ENCODE measurements around the gene ZRANB2. TPM values are rescaled to one million over a fixed set of nuclear protein-coding genes. Genes with fewer than 3 reads are reported as not detected.

ZRANB2 gene
- total RNA-seq, 5 donors from 2014 or later (not counting 1 experiment from before 2014, with no cell fraction given) = 93.0 to 133 (median 127) TPM

- WGBS (ENCODE audit: insufficient coverage) = 74% methylated on average over 6 of the region's 7 CpGs
- no peak overlapping the region for H3K27ac Mint-ChIP-seq
Measured at GRCh38 chr1:71053758-71054157, 27.1 kb downstream of the ZRANB2 start.

DNA sequence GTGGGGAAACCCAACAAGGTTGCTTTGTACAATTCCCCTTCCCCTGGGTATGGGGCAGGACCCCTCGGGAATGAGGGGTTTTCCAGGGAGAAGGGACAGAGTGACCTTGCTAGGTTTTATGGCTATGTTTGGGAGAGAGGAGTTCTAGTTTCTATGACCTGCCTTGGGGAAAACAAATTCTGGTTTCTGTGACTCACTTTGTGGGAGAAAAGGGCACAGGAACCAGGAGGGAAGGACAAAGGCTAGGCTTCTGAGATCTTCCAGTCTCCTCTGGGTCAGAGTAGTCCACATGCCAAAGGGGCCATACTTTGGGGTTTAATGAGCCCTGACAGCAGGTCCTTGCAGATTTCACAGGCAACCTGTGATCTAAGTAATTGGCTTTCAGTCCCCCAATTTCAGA is 27.7 kb downstream of the ZRANB2 start:
- H3K27ac Mint-ChIP-seq = no peak overlapping the region

More at GRCh38 chr1:71053758-71054157, 27.1 kb downstream of the ZRANB2 start:
- peaks cover 0 to 2% of the 10 kb centered on the region in 2 experiments for H3K27me3 ChIP-seq (replicated peaks in 1 of 2; ENCODE audit: control insufficient read depth in 2 of 2, extremely low read depth in 1 of 2, insufficient read depth in 2 of 2, low read length in 1 of 2)
- H3K4me3 ChIP-seq (ENCODE audit: control insufficient read depth in 1 of 2, extremely low read depth in 1 of 2, low read length in 1 of 2) = no peak overlapping the region
- no peak for DNase-seq
- H3K9me3 ChIP-seq = no peaks in the 10 kb centered on the region
- Mint-ChIP-seq H3K27me3 (peaks cover 5 to 6% of the 10 kb centered on the region in 2 donors), H3K4me3 (no peak overlapping the region), H3K9me3 (no peaks in the 10 kb centered on the region), H3K36me3 (peaks cover 6% of the 10 kb centered on the region), H3K4me1 (peaks cover 0 to 3% (median 0%) of the 10 kb centered on the region in 3 donors)
- H3K4me1 ChIP-seq (ENCODE audit: control insufficient read depth in 1 of 2, extremely low read depth in 1 of 2, insufficient read depth in 2 of 2, low read length in 2 of 2) = no peaks in the 10 kb centered on the region
- ChIA-PET POLR2A (interaction anchor here in 1 of 2 donors (0.6 kb wide), 1 partner anchor 1737 kb away, joined by 4 read pairs; no protein-coding TSS in a partner anchor), CTCF (no interaction called here)
- no peaks in the 10 kb centered on the region for H3K36me3 ChIP-seq (ENCODE audit: control insufficient read depth in 2 of 2, extremely low read depth in 1 of 2, insufficient read depth in 1 of 2, low read length in 1 of 2)
- H3K27ac ChIP-seq (ENCODE audit: low read length) = no peak overlapping the region
- peak in 2 of 4 experiments; percentile 23 to 24 for ATAC-seq (replicated peaks in 1 of 4)

GRCh38 chr1:71049951-71050598 is 30.8 kb downstream of the ZRANB2 start:
- Mint-ChIP-seq H3K27me3 (peaks cover 28 to 36% of the 10 kb centered on the region in 2 donors), H3K4me1 (peaks cover 12 to 23% (median 19%) of the 10 kb centered on the region in 3 donors), H3K4me3 (no peak overlapping the region), H3K9me3 (no peaks in the 10 kb centered on the region), H3K36me3 (no peaks in the 10 kb centered on the region), H3K27ac (no peak overlapping the region)
- H3K4me1 ChIP-seq (ENCODE audit: control insufficient read depth in 1 of 2, extremely low read depth in 1 of 2, insufficient read depth in 2 of 2, low read length in 2 of 2) = peaks cover 5 to 19% of the 10 kb centered on the region in 2 experiments
- H3K9me3 ChIP-seq = no peaks in the 10 kb centered on the region
- CTCF ChIA-PET = interaction anchor here (0.6 to 1.0 kb wide), 3 partner anchors 17 to 702 kb away, joined by 3 to 5 read pairs (median 3); no protein-coding TSS in a partner anchor
- no peak overlapping the region for H3K4me3 ChIP-seq (ENCODE audit: control insufficient read depth in 1 of 2, extremely low read depth in 1 of 2, low read length in 1 of 2)
- no peaks in the 10 kb centered on the region for H3K36me3 ChIP-seq (ENCODE audit: control insufficient read depth in 2 of 2, extremely low read depth in 1 of 2, insufficient read depth in 1 of 2, low read length in 1 of 2)
- H3K27ac ChIP-seq (ENCODE audit: low read length) = no peak overlapping the region
- DNase-seq (peak in 3 of 35 experiments; percentile 14 to 71 (median 28)), ATAC-seq (replicated peaks in 1 of 4) (peak in 2 of 4 experiments; percentile 33 to 45)
- no CpG with 5 or more reads among the region's 1 CpG for WGBS (ENCODE audit: insufficient coverage)
- H3K27me3 ChIP-seq (replicated peaks in 1 of 2; ENCODE audit: control insufficient read depth in 2 of 2, extremely low read depth in 1 of 2, insufficient read depth in 2 of 2, low read length in 1 of 2) = peaks cover 4 to 30% of the 10 kb centered on the region in 2 experiments
- POLR2A ChIA-PET = no interaction called here

More for the DNA sequence above, 27.7 kb downstream of the ZRANB2 start:
- 60% methylated on average over 1 of the region's 1 CpG for WGBS (ENCODE audit: insufficient coverage)
- peaks cover 0 to 4% (median 3%) of the 10 kb centered on the region in 3 donors for H3K4me1 Mint-ChIP-seq
- ChIA-PET POLR2A (interaction anchor here in 1 of 2 donors (0.6 kb wide), 1 partner anchor 1737 kb away, joined by 4 read pairs; no protein-coding TSS in a partner anchor), CTCF (no interaction called here)
- no peak overlapping the region for H3K4me3 ChIP-seq (ENCODE audit: control insufficient read depth in 1 of 2, extremely low read depth in 1 of 2, low read length in 1 of 2)
- H3K4me3 Mint-ChIP-seq = no peak overlapping the region
- no peaks in the 10 kb centered on the region for H3K9me3 ChIP-seq
- H3K9me3 Mint-ChIP-seq = no peaks in the 10 kb centered on the region
- H3K36me3 Mint-ChIP-seq = peaks cover 3% of the 10 kb centered on the region
- DNase-seq (no peak), ATAC-seq (replicated peaks in 1 of 4) (no peak)
- no peaks in the 10 kb centered on the region for H3K4me1 ChIP-seq (ENCODE audit: control insufficient read depth in 1 of 2, extremely low read depth in 1 of 2, insufficient read depth in 2 of 2, low read length in 2 of 2)
- H3K27me3 Mint-ChIP-seq = peaks cover 8 to 11% of the 10 kb centered on the region in 2 donors
- no peaks in the 10 kb centered on the region for H3K36me3 ChIP-seq (ENCODE audit: control insufficient read depth in 2 of 2, extremely low read depth in 1 of 2, insufficient read depth in 1 of 2, low read length in 1 of 2)
- H3K27me3 ChIP-seq (replicated peaks in 1 of 2; ENCODE audit: control insufficient read depth in 2 of 2, extremely low read depth in 1 of 2, insufficient read depth in 2 of 2, low read length in 1 of 2) = peaks cover 2 to 3% of the 10 kb centered on the region in 2 experiments
- H3K27ac ChIP-seq (ENCODE audit: low read length) = no peak overlapping the region

DNA sequence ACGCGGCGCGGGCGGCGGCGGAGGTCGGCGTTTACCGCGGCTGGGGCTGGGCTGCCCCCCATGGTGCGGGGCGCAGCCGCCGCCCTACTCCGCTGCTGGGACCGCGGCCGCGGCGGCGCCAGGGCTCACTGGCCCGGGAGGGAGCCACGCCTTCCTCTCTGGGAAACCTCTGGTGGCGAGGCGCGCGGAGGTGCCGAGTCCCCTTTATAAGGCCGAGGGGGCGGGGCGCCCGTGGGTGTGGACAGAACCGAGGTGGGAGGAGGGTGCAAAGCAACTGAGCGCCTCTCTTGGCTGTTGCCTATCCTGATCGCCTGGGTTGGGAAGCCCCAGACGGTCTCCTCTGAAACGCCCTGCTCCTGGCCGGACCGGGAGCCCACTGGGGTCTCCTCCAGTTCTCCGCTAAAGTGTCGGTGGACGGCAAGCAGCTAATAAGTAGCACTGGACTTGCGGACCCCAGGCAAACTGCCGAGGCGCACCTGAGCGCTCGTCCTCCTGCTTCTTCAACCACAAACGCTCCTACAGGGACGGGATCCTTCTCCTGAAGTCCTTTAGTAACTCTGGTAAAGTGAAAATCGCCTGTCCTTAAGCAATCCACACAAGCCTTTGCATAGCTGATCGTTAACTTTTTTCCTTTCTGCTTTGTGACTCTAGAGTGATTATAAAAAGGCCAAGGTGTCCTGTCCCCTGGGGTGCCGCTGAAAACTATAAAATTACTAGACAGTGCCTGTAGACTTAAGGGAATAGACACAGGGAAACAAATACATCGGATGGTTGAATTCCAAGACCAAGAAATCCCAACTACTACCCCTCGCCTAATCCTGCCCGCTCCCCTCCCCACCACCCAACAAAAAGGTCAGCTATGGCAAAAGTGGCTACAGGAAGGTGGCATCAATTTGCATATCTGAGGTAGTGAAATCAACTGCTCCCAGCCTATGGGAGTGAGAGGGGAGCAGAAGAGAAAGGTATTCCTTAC is 32.9 kb downstream of the ZRANB2 start, which contains the start of gene PTGER3:
TSS of gene PTGER3 (minus strand) at position 182 of the 973 bp plus-strand sequence. CDS start 239 bp downstream, outside the sequence.
- 4% methylated on average over 48 of the region's 56 CpGs for whole genome bisulfite sequencing (ENCODE audit: insufficient coverage)
- DNase-seq = peak in 27 of 35 experiments; percentile 13 to 51 (median 32)
- Histone ChIP-seq H3K27ac (ENCODE audit: low read length) (no peak within 1 kb of the TSS), H3K27me3 (replicated peaks in 1 of 2; ENCODE audit: control insufficient read depth in 2 of 2, extremely low read depth in 1 of 2, insufficient read depth in 2 of 2, low read length in 1 of 2) (peaks cover 4 to 36% of the 10 kb centered on the region in 2 experiments), H3K4me1 (ENCODE audit: control insufficient read depth in 1 of 2, extremely low read depth in 1 of 2, insufficient read depth in 2 of 2, low read length in 2 of 2) (peaks cover 5 to 19% of the 10 kb centered on the region in 2 experiments), H3K9me3 (no peaks in the 10 kb centered on the region), H3K36me3 (ENCODE audit: control insufficient read depth in 2 of 2, extremely low read depth in 1 of 2, insufficient read depth in 1 of 2, low read length in 1 of 2) (no peaks in the 10 kb centered on the region), H3K4me3 (ENCODE audit: control insufficient read depth in 1 of 2, extremely low read depth in 1 of 2, low read length in 1 of 2) (peak within 1 kb of the TSS; percentile 49 to 90)
- ATAC-seq (replicated peaks in 1 of 4) = peak; percentile 45 to 68 (median 53)
- H3K36me3 Mint-ChIP-seq = no peaks in the 10 kb centered on the region
- peak within 1 kb of the TSS; percentile 76 to 84 (median 77) for H3K4me3 Mint-ChIP-seq
- ChIA-PET POLR2A (no interaction called here), CTCF (no interaction called here)
- no peak within 1 kb of the TSS for H3K27ac Mint-ChIP-seq
- no peaks in the 10 kb centered on the region for H3K9me3 Mint-ChIP-seq
- H3K4me1 Mint-ChIP-seq = peaks cover 12 to 23% (median 19%) of the 10 kb centered on the region in 3 donors
- H3K27me3 Mint-ChIP-seq = peaks cover 33 to 39% of the 10 kb centered on the region in 2 donors

DNA sequence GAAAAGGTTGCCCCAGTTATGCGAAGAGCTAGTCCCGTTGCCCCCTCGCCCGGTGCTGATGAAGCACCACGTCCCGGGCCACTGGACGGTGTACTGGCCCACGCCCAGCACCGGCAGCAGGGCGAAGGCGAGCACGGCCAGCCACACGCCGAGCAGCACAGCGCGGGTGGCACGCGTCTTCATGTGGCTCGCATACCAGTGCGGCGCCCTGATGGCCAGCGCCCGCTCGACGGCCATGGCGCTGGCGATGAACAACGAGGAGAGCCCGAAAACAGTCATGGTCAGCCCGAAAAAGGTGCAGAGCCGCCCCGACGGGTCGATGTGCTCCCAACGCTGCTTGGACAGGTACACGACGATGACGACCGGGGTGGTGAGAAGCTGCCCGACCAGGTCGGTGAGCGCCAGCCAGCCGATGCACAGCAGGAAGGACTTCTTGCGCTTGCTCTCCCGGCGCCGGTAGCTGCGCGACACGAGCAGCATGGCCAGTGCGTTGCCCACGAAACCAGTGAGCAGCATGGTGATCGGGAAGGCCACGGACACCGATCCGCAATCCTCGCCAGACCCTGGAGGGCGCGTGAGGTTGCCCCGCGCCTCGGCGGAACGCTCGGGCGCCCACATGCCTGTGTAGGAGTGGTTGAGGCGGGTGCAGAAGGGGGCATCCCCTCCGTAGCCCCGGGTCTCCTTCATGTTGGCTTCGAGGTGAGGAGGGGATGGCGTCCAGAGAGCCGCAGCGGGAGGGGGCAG is 33.8 kb downstream of the ZRANB2 start:
- H3K36me3 ChIP-seq (ENCODE audit: control insufficient read depth in 2 of 2, extremely low read depth in 1 of 2, insufficient read depth in 1 of 2, low read length in 1 of 2) = no peaks in the 10 kb centered on the region
- H3K4me3 Mint-ChIP-seq = peak overlapping the region; percentile 76 to 84 (median 77)
- ATAC-seq (replicated peaks in 1 of 4) (peak; percentile 53 to 60 (median 56)), DNase-seq (peak in 8 of 35 experiments; percentile 2 to 27 (median 23))
- no peaks in the 10 kb centered on the region for H3K9me3 Mint-ChIP-seq
- peaks cover 12 to 23% (median 19%) of the 10 kb centered on the region in 3 donors for H3K4me1 Mint-ChIP-seq
- no peak overlapping the region for H3K27ac Mint-ChIP-seq
- 10% methylated on average over 73 of the region's 73 CpGs for WGBS (ENCODE audit: insufficient coverage)
- H3K27ac ChIP-seq (ENCODE audit: low read length) = no peak overlapping the region
- ChIA-PET POLR2A (interaction anchor here in 1 of 2 donors (0.8 kb wide), 1 partner anchor 41 kb away, joined by 3 read pairs; no protein-coding TSS in a partner anchor), CTCF (no interaction called here)
- no peaks in the 10 kb centered on the region for H3K9me3 ChIP-seq
- H3K27me3 Mint-ChIP-seq = peaks cover 33 to 39% of the 10 kb centered on the region in 2 donors
- peaks cover 4 to 36% of the 10 kb centered on the region in 2 experiments for H3K27me3 ChIP-seq (replicated peaks in 1 of 2; ENCODE audit: control insufficient read depth in 2 of 2, extremely low read depth in 1 of 2, insufficient read depth in 2 of 2, low read length in 1 of 2)
- no peaks in the 10 kb centered on the region for H3K36me3 Mint-ChIP-seq
- H3K4me1 ChIP-seq (ENCODE audit: control insufficient read depth in 1 of 2, extremely low read depth in 1 of 2, insufficient read depth in 2 of 2, low read length in 2 of 2) = peaks cover 5 to 19% of the 10 kb centered on the region in 2 experiments
- peak overlapping the region; percentile 49 to 90 for H3K4me3 ChIP-seq (ENCODE audit: control insufficient read depth in 1 of 2, extremely low read depth in 1 of 2, low read length in 1 of 2)

Measured in T-cell (primary cell).